SU-DHL-6 (cell line): Measurements from ENCODE around the gene SLC28A3.

Experiments
- H2AFZ ChIP-seq: fragments of 200-600 bp; sonication (generic); 2 replicates; pipeline ENCODE4 v1.6.1; 2014; ENCODE audit warnings: low read depth, mild to moderate bottlenecking, moderate library complexity, mixed read lengths, antibody characterized with exemption, low read length; ENCODE audit not compliant: severe bottlenecking
- H3F3A ChIP-seq: fragments of 200-600 bp; shearing (Covaris generic); 2 replicates; pipeline ENCODE4 v1.6.0; 2016; ENCODE audit warnings: antibody characterized with exemption, mild to moderate bottlenecking; ENCODE audit not compliant: insufficient read depth
- H3K27ac ChIP-seq: fragments of 200-600 bp; sonication (generic); 2 replicates; pipeline ENCODE4 v1.5.1; 2016; ENCODE audit warnings: low read depth, mild to moderate bottlenecking, low read length, moderate library complexity, mixed read lengths
- H3K27me3 ChIP-seq: fragments of 200-600 bp; sonication (generic), shearing (Covaris generic); 2 replicates; pipeline ENCODE4 v1.6.0; 2014; ENCODE audit warnings: mild to moderate bottlenecking, low read length
- H3K36me3 ChIP-seq: fragments of 200-600 bp; sonication (generic); 2 replicates; pipeline ENCODE4 v1.6.1; 2014; ENCODE audit warnings: mild to moderate bottlenecking, low read length, mixed read lengths
- H3K4me2 ChIP-seq: fragments of 300-600, 200-600 bp; shearing (Covaris generic), sonication (generic); 2 replicates; pipeline ENCODE4 v1.6.0; 2014; ENCODE audit warnings: low read length, low read depth, mild to moderate bottlenecking; ENCODE audit not compliant: poor library complexity, severe bottlenecking
- H3K4me3 ChIP-seq: fragments of 200-600 bp; sonication (generic); 2 replicates; pipeline ENCODE4 v1.5.1; 2014; ENCODE audit warnings: antibody characterized with exemption, low read length, mild to moderate bottlenecking, mixed read lengths; ENCODE audit not compliant: insufficient read depth, poor library complexity, severe bottlenecking
- H3K79me2 ChIP-seq: fragments of 200-600 bp; sonication (generic); 2 replicates; pipeline ENCODE4 v1.6.1; 2014; ENCODE audit warnings: mild to moderate bottlenecking, low read length, moderate library complexity; ENCODE audit not compliant: insufficient read depth
- H3K9ac ChIP-seq: fragments of 200-600 bp; sonication (generic); 2 replicates; pipeline ENCODE4 v1.7.0; 2014; ENCODE audit warnings: mild to moderate bottlenecking, low read length
- H3K9me2 ChIP-seq: fragments of 200-600 bp; sonication (generic); replicated peaks from 2 replicates; pipeline ENCODE4 v1.6.1; 2014; ENCODE audit warnings: low read length; ENCODE audit not compliant: insufficient read depth
- H3K9me3 ChIP-seq: fragments of 200-600 bp; sonication (generic); 2 replicates; pipeline ENCODE4 v1.6.1; 2014; ENCODE audit warnings: low read length, mixed read lengths; ENCODE audit not compliant: insufficient read depth
- H4K20me1 ChIP-seq: fragments of 200-600 bp; sonication (generic); 2 replicates; pipeline ENCODE4 v1.6.1; 2014; ENCODE audit warnings: low read depth, mild to moderate bottlenecking, antibody characterized with exemption, low read length, moderate library complexity, mixed read lengths
- EZH2phosphoT487 ChIP-seq: fragments of 200-600 bp; sonication (generic), shearing (Covaris generic); conservative IDR thresholded peaks from 2 replicates; pipeline ENCODE4 v1.6.1; 2018; ENCODE audit warnings: mild to moderate bottlenecking, antibody characterized with exemption, low read length, moderate library complexity, mixed read lengths
- TF ChIP-seq, protein P1 (sequence below): fragments of 200-600 bp; sonication (generic); IDR thresholded peaks from one replicate; pipeline ENCODE4 v1.5.1; 2017; ENCODE audit warnings: antibody characterized with exemption, mild to moderate bottlenecking, low read length, moderate library complexity; ENCODE audit not compliant: insufficient read depth, poor library complexity, severe bottlenecking

Gene SLC28A3

GRCh38 chr9:84320231-84320630, 20.3 kb downstream of the SLC28A3 start:
- no peak overlapping the region for H3K4me2 ChIP-seq
- H3K9me3 ChIP-seq, result no peaks in the 10 kb centered on the region
- H3K27ac ChIP-seq, result no peak overlapping the region
- H3K4me3 ChIP-seq, result no peak overlapping the region
- H2AFZ ChIP-seq, result no peak overlapping the region
- H3K79me2 ChIP-seq, result no peaks in the 10 kb centered on the region
- no peak overlapping the region for H3K9ac ChIP-seq
- H3K9me2 ChIP-seq, result no peaks in the 10 kb centered on the region
- H3K27me3 ChIP-seq, result no peaks in the 10 kb centered on the region
- no peaks in the 10 kb centered on the region for H4K20me1 ChIP-seq
- TF ChIP-seq, protein P1, sequence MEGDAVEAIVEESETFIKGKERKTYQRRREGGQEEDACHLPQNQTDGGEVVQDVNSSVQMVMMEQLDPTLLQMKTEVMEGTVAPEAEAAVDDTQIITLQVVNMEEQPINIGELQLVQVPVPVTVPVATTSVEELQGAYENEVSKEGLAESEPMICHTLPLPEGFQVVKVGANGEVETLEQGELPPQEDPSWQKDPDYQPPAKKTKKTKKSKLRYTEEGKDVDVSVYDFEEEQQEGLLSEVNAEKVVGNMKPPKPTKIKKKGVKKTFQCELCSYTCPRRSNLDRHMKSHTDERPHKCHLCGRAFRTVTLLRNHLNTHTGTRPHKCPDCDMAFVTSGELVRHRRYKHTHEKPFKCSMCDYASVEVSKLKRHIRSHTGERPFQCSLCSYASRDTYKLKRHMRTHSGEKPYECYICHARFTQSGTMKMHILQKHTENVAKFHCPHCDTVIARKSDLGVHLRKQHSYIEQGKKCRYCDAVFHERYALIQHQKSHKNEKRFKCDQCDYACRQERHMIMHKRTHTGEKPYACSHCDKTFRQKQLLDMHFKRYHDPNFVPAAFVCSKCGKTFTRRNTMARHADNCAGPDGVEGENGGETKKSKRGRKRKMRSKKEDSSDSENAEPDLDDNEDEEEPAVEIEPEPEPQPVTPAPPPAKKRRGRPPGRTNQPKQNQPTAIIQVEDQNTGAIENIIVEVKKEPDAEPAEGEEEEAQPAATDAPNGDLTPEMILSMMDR, result no peak
- no peak for TF ChIP-seq EZH2phosphoT487
- H3K36me3 ChIP-seq, result no peaks in the 10 kb centered on the region
- H3F3A ChIP-seq, result no peaks in the 10 kb centered on the region

- no peak overlapping the region for H3K4me3 ChIP-seq
- H3K79me2 ChIP-seq, result no peaks in the 10 kb centered on the region
- H4K20me1 ChIP-seq, result no peaks in the 10 kb centered on the region
- no peak overlapping the region for H3K4me2 ChIP-seq
- H3K9me2 ChIP-seq, result no peaks in the 10 kb centered on the region
- H2AFZ ChIP-seq, result no peak overlapping the region
- TF ChIP-seq EZH2phosphoT487, result no peak
- TF ChIP-seq, protein P1, result no peak
- no peak overlapping the region for H3K9ac ChIP-seq
- H3K9me3 ChIP-seq, result no peaks in the 10 kb centered on the region
- H3K36me3 ChIP-seq, result no peaks in the 10 kb centered on the region
- H3K27ac ChIP-seq, result no peak overlapping the region
- no peaks in the 10 kb centered on the region for H3F3A ChIP-seq
- H3K27me3 ChIP-seq, result no peaks in the 10 kb centered on the region
Measured at GRCh38 chr9:84319632-84320031, 20.9 kb downstream of the SLC28A3 start.

DNA sequence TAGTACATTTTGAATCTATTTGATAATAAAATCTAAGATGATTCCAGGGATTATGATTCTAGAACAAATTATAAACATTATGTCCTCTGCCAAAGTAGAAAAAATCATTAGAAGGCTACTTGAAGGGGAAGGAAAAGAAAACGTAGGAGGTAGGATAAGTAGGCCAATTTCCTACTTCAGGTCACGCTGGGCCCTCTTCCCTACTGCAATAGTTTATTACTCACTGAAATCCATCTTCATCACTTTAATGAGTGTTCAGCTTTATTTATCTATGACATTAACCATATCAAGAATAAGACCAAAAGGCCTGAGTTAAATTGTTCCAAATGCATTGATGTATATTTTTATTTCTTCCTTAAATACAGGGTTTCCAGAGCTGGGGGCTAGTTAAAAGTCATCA, 21.6 kb downstream of the SLC28A3 start:
- Histone ChIP-seq H3K9ac (no peak overlapping the region), H3K4me3 (no peak overlapping the region), H4K20me1 (no peaks in the 10 kb centered on the region), H3K27me3 (no peaks in the 10 kb centered on the region; the same call in 1 of the 2 replicates), H3F3A (no peaks in the 10 kb centered on the region), H3K4me2 (no peak overlapping the region), H3K27ac (no peak overlapping the region), H3K9me3 (no peaks in the 10 kb centered on the region), H3K9me2 (no peaks in the 10 kb centered on the region), H3K36me3 (no peaks in the 10 kb centered on the region), H3K79me2 (no peaks in the 10 kb centered on the region), H2AFZ (no peak overlapping the region)
- TF ChIP-seq, protein P1, result no peak
- TF ChIP-seq EZH2phosphoT487, result no peak
